Activated T-cell treated with anti-CD3 and anti-CD28 coated beads for 24 hours (primary cell): ENCODE results near the gene LRRC46.

Source experiments
- DNase-seq: peaks from one replicate; pipeline ENCODE4 v3.0.0-alpha.2; 2020; ENCODE audit warnings: low read depth

The LRRC46 gene, protein sequence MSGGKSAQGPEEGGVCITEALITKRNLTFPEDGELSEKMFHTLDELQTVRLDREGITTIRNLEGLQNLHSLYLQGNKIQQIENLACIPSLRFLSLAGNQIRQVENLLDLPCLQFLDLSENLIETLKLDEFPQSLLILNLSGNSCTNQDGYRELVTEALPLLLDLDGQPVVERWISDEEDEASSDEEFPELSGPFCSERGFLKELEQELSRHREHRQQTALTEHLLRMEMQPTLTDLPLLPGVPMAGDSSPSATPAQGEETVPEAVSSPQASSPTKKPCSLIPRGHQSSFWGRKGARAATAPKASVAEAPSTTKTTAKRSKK

DNA sequence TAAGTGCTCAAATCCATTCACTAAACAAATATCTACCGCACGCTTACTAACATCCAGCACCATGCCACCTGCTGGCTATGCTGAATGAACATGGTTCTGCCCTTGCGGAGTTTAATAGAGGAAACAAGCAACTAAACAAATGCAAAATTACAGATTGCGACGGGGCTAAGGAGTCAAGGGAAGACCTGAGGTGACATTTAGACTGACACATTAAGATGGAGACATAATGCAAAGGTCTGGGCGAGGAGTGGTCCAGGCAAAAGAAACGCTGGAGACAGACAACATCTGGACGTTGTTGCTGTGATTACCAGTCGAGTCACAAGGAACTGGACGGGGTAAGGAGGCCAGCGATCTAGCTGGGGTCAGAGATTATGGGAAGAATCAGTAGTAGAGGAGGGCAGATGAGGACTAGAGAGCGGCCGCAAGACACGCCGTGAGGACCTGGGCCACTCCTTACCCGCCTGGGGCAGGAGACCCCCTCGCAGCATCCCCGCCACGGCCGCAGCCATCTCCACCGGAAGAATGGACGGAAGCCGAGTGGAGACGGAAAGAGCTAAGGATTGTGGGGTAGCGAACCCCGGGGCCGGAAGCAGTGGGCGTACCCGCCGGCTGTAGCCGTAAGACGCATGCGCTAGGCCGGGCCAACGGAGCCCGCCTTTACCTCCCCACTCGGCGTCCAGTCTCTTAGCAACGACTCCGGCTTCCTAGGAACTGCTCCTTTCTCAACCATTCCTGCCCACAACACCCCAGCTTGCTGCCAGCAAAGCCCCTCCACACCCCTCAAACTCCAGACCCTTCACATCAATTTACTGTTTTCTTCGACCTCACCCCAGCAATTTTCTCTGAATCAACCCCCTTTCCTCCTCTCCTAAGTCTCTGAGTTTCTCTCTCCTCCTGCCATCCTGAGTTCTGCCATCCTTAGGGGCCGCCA lies at the start of gene LRRC46, which contains the start of gene MRPL10:
Gene LRRC46 (plus strand): TSS at position 668 of the 931 bp plus-strand sequence. CDS start 320 bp downstream, outside the sequence.
Gene MRPL10 (minus strand): TSS at position 539 of the 931 bp plus-strand sequence. CDS start 30 bp downstream, at position 509.
- peak; percentile 91 for DNase-seq

DNA sequence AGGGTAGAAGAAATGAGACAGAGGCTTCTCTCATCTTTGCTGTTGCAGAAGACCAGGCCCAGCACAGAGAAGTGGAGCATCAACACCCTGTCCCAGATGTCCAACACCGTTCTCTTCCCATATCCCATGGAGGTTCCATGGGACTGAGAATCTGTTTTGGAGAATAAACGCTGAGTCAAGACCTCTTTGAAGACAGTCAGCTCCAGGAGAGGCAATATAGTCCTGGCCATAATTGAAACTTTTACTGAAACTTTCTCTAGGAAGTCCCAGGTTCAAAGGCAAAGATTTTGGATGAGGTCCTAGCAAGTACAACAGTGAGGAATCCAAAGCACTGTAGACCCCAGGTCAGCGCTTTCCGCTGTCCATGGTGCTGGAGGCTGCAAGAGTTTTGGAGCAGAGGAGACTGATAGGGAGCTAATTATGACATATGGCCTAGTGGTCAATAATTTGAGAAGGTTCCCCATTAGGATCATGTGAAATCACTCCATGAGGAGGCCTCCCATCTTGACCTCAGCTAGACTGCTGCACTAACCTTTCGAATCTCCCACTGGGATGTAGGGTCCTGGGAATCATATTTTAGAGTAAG lies 45.8 kb upstream of the LRRC46 start:
- DNase-seq = no peak

DNA sequence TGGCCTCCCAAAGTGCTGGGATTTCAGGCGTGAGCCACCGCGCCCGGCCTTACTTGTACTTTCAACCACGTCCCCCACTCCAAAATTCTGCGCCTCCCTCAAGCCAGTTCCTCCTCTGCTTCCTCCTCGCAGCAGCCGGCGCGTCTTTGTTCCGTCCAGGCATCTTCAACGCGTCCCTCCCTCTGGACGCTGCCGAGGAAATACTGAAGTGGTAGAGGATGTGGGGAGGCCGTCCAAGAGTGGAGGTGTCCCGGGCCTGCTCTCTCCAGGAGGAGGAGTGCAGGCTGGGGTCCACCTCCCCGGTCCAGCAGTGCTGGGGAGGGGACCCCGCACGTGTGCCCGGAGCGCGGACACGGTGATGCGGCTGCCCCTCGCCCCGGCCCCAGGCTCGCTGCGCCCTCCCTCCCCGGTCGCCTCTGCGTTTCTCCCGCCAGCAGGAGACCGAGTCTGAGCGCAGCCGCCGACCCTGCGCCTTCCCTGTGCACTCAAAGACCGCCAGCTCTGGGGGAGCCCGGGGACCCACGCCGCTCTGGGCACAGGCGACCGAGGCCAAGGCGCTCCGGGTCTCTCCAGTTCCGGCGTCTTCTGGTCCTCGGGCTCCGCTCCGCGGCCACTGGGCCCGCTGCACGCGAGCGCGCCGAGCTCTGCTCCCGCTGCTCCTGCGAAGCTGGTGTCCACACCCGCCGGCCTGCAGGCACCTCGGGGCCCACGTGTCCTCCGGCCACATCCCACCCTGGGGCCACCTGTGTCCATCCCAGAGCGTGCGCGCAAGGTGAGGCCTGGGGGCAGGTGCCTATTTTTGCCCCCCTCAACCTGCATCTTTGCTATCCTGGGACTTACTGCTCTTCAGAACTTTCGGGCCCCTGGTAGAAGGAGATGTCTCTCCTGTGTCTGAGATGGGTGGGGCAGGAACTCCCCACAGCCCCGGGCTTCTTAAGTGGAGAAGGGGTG lies 41.6 kb upstream of the LRRC46 start:
- peak; percentile 51 for DNase-seq

DNA sequence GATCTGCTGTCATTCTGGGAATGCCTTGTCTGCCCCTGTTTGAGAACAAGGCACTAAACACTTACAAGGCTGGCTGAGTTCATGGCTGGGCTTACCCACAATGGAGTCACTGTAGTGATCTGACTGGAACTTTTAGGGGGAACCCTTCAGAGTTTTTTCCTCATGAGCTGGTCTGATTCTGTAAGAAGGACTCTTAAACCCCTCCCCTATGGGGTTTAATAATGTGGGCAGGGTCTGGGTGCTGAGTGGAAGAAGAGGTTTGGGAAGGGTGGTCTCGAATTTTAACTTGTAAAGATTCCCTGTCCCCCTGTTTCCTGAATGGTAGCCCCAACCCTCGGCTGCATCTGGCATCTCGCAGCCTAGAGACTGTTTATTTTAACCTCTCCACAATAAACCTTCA lies 40.4 kb upstream of the LRRC46 start:
- DNase-seq = no peak

DNA sequence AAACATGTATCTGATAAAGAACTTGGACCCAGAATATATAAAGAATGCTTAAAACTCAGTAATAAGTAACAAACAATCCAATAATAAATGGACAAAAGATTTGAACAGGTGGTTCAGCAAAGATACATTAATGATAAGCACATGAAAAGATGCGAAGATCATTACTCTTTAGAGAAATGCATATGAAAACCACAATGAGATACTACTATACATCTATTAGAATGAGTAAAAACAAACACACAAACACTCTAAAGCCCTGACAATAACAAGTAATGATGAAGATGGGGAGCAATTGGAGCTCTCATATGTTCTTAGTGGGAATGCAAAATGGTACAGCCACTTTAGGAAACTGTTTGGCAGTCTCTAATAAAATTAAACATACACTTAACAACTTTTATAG lies 39.0 kb upstream of the LRRC46 start:
- no peak for DNase-seq

DNA sequence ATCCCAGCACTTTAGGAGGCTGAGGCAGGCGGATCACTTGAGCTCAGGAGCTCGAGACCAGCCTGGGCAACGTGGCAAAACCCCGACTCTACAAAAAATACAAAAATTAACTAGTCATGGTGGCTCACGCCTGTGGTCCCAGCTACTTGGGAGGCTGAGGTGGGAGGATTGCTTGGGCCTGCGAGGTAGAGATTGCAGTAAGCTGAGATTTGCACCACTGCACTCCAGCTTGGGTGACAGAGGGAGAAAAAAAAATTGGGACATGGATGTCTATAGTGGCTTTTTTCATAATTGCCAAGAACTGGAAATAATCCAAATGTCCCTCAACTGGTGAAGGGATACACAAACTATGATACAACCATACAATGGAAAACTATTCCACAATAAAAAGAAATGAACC lies 38.5 kb upstream of the LRRC46 start:
- DNase-seq = no peak

DNA sequence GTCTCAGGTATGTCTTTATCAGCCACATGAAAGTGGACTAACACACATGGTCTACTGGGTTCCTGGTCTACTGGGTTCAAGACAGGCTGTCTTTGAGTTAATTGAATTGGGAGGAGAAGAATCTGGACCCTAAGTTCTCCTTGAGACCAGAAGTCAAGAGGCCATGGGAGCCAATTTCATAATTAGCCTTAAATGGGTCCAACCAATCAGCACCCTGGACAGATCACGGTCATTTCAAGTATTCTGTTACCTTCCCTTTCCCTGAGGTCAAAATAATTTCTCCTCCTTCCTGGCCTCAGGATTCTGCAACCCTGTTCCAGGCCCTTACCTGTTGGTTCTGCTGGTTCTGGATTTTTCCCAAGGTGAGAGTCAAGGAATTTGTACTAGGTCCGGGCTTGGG lies 33.7 kb upstream of the LRRC46 start:
- no peak for DNase-seq

DNA sequence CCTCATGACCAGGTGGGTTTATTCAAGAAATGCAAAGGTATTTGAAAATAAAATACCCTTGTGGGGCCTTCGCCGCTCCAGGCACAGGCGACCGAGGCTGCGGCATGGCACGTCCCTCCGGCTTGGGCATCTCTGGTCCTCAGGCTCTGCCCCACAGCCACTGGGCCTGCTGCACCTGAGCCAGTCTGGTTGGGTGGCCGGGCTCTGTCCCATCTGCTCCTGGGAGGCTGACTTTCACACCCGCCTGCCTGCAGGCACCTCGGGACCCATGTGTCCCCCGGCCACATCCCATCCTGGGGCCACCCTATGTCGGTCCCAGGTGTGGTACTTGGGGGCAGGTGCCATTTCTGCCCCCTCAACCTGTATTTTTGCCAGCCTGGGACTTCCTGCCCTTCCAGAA lies 30.8 kb upstream of the LRRC46 start:
- no peak for DNase-seq

DNA sequence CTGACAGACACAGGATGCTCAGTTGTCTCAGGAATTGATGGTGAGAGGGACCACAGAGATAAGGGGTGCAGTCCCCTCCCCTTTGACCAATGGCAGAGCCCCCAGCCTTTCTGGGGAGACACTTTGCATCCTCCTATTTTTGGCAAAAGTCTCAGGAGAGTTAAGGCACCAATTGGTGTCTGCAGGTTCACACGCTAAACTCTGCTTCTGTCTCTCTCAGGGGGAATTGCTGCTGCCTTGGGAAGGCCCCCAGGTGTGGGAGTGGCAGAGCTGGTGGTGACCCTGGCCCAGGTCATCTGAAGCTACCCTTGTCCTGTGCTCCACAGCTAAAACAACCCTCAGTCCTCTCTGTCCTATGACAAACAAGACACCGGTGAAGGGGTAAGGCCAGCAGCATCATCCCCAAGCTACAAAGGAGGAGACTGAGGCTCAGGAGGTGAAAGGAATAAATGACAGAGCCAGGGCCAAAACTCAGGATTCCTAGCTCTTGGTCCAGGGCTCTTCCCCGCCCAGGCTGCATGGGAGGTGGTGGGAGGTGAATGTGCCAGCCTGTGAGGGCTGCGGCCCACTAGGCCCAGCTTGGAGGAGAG lies 30.2 kb upstream of the LRRC46 start:
- no peak for DNase-seq

DNA sequence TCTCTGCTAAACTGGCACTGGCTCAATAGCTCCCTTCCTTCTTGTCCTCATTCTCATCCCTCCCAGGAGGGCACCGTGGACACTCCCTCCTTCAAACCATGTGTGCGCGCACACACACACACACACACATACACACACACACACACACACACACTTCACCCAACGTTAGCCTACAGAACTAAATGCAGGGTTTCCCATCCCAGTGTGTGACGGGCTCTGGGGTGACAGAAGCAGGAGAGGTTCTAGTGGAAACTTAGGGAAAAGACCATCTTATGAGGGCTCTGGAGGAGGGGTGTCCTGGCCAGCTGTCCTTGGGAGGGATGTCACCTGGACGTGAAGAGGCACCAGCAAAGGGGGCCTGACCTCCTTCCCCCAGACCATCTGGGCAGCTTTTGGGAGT lies 29.6 kb upstream of the LRRC46 start:
- no peak for DNase-seq

DNA sequence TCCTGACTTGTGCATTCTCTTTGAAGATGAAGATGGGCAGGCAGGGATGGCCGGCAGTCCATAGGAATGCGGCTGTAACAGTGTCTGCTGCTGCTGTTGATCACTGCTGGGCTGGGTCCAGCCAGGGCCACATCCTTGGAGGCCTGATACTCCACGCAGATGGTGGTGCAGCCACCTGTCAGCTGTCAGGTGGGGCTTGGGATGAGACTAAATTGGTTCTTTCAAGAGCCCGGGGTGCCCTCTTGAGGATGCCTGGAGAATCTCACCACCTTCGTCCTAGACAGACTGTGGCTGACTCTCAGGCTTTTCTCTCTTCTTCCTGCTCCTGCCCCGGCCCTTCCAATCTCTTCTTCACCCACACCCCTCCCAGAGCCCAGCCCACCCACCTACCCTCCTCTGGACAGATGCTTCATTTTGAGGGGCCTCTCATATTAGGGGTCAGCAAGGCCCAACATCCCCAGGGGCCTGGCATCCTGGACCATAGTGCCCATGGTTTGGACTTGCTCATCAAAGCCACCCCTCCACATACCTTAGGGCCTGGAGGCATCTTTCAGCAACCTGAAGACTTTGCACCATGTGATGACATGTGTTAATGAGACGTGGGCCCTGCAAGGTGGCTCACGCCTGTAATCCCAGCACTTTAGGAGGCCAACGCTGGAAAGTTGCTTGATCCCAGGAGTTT lies 29.0 kb upstream of the LRRC46 start:
- DNase-seq = peak; percentile 51

DNA sequence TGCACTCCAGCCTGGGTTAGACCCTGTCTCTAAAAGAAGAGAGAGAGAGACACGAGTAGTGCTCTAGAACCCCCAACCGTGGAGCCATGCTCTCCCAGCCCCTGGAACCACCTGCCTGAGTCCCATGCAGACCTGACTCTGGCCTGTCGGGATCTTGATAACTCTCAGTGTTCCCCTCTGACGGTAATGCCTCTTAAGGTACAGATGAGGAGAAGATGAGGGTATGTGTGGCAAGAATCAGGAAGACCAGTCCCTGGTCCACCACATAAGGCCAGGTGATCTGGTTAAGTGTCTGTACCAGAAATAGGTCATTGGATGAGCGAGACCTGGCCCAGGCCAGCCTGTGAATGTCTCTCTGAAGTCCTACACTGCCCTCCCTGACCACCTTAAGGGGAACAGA lies 28.3 kb upstream of the LRRC46 start:
- DNase-seq = no peak

DNA sequence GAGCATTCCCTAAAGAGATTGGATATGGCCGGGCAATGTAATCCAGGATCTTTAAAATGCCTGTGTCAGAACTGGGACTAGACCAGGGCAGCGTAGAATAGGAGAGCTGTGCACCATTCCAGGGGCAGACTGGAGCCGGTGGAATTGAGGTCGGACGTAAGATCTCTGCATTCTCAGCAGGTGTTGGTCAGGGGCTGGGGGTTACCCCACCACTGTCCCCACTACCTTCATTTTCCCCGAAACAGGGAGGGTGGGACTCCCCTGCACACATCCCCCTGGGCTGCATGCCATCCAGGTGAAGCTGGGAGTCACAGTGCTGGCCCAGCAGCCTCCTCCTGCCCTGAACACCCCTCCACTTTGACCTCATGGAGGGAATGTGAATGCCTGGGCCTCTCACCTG lies 27.7 kb upstream of the LRRC46 start:
- DNase-seq = no peak

DNA sequence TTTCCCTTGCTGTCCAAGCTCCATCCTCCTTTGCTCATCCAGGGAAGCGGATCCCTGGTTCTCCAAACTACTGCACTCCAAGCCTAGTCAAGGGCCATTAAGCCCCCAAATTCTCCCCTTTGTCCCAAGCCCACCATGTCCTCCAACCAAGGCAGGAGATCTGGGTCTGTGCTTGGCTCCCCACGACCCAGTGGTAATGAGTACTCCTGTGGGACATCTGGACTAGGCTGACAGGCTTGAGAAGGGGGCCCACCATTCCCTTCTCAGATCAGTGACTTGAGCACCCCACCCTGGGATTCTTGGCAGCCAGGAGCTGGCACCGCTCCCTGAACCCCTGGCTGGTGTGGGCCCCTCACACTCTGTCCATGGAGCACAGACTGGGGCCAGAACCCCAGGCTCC lies 27.0 kb upstream of the LRRC46 start:
- DNase-seq = no peak

DNA sequence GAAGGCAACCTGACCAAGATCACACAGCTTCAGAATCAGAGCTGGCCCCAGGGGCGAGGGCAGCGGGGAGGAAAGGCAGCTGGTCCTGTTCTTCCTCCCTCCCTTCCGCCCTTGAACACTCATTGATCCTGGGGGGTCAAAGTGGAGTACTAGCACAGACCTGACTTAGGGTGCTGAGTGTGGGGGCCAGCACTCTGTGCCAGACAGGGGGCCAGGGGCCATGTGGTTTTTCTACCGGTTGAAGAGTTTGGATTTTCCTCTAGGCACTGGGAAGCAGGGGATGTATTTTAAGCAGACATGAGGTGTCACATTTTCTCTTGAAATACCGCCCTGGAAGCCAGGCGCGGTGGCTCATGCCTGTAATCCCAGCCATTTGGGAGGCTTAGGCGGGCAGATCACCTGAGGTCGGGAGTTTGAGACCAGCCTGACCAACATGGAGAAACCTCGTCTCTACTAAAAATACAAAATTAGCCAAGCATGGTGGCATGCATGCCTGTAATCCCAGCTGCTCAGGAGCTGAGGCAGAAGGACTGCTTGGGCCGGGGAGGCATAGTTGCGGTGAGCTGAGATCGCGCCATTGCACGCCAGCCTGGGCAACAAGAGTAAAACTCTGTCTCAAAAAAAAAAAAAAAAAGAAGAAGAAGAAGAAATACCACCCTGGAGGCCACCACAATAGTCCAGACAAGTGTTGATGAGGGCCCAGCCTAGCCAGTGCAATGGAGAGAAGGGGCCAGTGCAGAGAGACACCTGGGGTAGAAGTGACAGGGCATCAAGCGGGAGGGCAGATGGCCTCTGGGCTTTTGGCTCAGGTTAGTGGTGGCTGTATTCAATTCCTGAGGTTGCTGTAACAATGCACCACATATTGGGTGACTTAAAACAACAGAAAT lies 25.2 kb upstream of the LRRC46 start:
- no peak for DNase-seq

DNA sequence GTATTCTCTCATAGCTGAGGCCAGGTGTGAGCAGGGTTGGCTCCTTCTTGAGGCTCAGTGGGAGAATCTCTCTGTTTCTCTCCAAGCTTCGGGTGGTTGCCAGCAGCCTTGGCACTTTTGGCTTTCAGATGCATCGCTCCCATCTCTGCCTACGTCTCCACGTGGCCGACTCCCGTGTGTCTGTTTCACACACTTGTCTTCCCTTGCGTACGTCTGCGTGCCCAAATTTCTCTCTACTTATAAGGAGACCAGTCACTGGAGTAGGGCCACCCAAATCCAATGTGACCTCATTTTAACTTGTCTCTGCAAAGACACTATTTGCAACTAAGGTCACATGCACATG lies 24.6 kb upstream of the LRRC46 start:
- DNase-seq = no peak

DNA sequence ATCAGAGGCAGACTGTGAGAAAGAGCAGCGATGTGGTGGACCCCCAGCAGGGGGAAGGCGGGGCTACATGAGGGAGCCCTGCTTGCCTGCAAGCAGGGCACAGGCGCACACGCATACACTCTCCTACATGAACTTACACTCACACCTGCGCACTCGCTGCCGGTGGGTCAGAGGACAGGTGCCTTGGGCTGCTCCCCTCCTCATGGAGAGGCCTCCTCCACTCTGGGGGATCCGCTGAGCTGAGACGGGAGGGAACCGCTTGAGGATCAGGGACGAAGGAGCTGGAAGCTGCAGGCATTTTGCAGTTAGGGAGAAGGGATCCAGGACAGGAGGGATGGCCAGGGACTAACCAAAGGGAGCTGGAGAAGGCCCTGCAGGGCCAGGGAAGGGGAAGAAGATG lies 24.0 kb upstream of the LRRC46 start:
- no peak for DNase-seq

DNA sequence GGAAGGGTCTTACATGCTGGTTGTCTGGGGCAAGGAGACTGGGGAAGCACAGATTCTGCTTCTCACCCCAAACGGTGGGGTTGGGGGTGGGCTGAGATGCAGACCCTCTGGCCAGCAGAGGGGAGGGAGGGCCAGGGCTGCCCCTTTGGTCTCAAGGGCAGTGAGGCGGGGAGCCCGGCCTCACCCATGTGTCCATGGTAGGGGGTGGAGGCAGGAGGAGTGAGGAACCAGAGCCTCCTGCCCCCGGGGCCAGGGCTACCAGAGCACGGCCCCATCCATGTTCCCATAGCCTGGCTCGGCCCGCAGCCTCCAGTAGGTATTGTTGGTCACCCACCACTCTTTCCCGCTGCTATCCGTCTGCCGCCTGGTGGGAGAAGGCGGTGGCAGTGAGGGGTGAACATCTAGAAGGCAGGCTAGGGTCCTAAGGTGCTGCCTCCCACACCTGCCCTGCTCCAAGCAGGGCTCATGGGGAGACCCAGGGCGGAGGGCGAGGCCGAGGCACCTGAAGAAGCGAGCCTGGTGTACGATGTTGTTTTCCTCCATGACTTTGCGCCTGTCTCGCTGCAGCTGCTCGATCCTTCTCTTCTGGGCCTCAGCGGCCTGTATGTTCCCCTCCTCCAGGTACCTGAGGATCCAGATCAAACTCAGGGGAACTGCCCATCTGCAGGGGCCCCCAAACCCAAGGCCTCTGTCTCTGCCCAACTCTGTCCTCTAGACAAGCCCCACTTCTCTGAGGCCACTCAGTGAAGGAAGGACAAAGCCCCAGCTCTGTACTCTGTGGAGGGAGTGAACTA lies 23.2 kb upstream of the LRRC46 start:
- no peak for DNase-seq
